HepG2 (cell line): ENCODE data around the gene TBC1D24.

Experiments used
- CBX1 ChIP-seq: IDR thresholded peaks from one replicate; pipeline ENCODE4 v1.6.1; 2016; ENCODE audit warnings: antibody characterized with exemption, low read depth
- CTCF ChIP-seq: sonication (generic); formaldehyde crosslinking; IDR thresholded peaks from 2 replicates; pipeline ENCODE4 v1.5.0; 2020; ENCODE audit warnings: mild to moderate bottlenecking, missing genetic modification reagents, moderate library complexity
- HHEX ChIP-seq: IDR thresholded peaks from 2 replicates; pipeline ENCODE4 v1.6.1; 2016; ENCODE audit warnings: control low read depth
- MZF1 ChIP-seq: sonication (generic); formaldehyde crosslinking; IDR thresholded peaks from 2 replicates; pipeline ENCODE4 v1.8.1; 2023; ENCODE audit warnings: mild to moderate bottlenecking, missing genetic modification reagents, borderline replicate concordance

- TF ChIP-seq HHEX (CRISPR knock-in tag) (no peak), CBX1 (no peak), CTCF (peak; percentile 17; the same call in 1 of the 2 replicates), MZF1 (no peak)
Observed at GRCh38 chr16:2531696-2532493, 57.0 kb downstream of the TBC1D24 start.
